Limb (tissue), 2 donors: ENCODE data around the gene VRK3.
"Not testable (repeated sequence)": the region's sequence is repeated elsewhere in the genome, so short reads cannot be mapped to it uniquely, and the experiment has no call there.

ENCODE experiments used
- DNase-seq, 2 donors: peaks; one replicate each; pipeline ENCODE4 v3.0.0-alpha.2; 2016; ENCODE audit errors: extremely low spot score in 2 of 2

Gene VRK3

GRCh38 chr19:50025022-50025793 is at the start of gene VRK3:
Gene VRK3, minus strand, starts transcription at chr19:50025372. Its CDS starts 9,210 bp downstream, at chr19:50016162.
- peak; percentile 98 to 100 for DNase-seq

GRCh38 chr19:50068382-50068781 is 43.2 kb upstream of the VRK3 start:
- DNase-seq: not testable (repeated sequence)

GRCh38 chr19:50067575-50067974 is 42.4 kb upstream of the VRK3 start:
- DNase-seq: no peak

- no peak for DNase-seq
Observed at GRCh38 chr19:50065938-50066337, 40.8 kb upstream of the VRK3 start.

- no peak for DNase-seq
Observed at GRCh38 chr19:50061650-50062049, 36.5 kb upstream of the VRK3 start.

GRCh38 chr19:50060107-50060506 is 34.9 kb upstream of the VRK3 start:
- DNase-seq: no peak

GRCh38 chr19:50059045-50059444 is 33.9 kb upstream of the VRK3 start:
- no peak for DNase-seq

GRCh38 chr19:50058425-50058824 is 33.3 kb upstream of the VRK3 start:
- DNase-seq: no peak

- no peak for DNase-seq
Observed at GRCh38 chr19:50053119-50053518, 27.9 kb upstream of the VRK3 start.

- no peak for DNase-seq
Observed at GRCh38 chr19:50051964-50052363, 26.8 kb upstream of the VRK3 start.

GRCh38 chr19:50051228-50051895 is 26.2 kb upstream of the VRK3 start:
- not testable (repeated sequence) for DNase-seq

GRCh38 chr19:50050406-50051227 is 25.4 kb upstream of the VRK3 start:
- peak; percentile 50 to 74 for DNase-seq

GRCh38 chr19:50047671-50048070 is 22.5 kb upstream of the VRK3 start:
- no peak for DNase-seq

GRCh38 chr19:50046649-50047503 is 21.7 kb upstream of the VRK3 start:
- no peak for DNase-seq

- no peak for DNase-seq
Observed at GRCh38 chr19:50044922-50045321, 19.8 kb upstream of the VRK3 start.

GRCh38 chr19:50043967-50044366 is 18.8 kb upstream of the VRK3 start:
- no peak for DNase-seq

- DNase-seq: no peak
Observed at GRCh38 chr19:50042363-50043024, 17.3 kb upstream of the VRK3 start.

- DNase-seq: no peak
Observed at GRCh38 chr19:50040967-50041366, 15.8 kb upstream of the VRK3 start.

GRCh38 chr19:50039968-50040367 is 14.8 kb upstream of the VRK3 start:
- DNase-seq: no peak

- no peak for DNase-seq
Observed at GRCh38 chr19:50036908-50037307, 11.7 kb upstream of the VRK3 start.

- DNase-seq: no peak
Observed at GRCh38 chr19:50030937-50031336, 5.8 kb upstream of the VRK3 start.
